GM13976 (cell line): Measurements from ENCODE around the gene ADGRB2.

Source experiments
- DNase-seq: peaks from one replicate; pipeline ENCODE4 v3.0.0; 2012; ENCODE audit warnings: low spot score
- CTCF ChIP-seq: IDR thresholded peaks from 2 replicates; pipeline ENCODE4 v1.5.1; 2012; ENCODE audit warnings: borderline replicate concordance, mild to moderate bottlenecking; ENCODE audit not compliant: insufficient read depth; ENCODE audit errors: extremely low read depth, missing control alignments, control extremely low read depth
- in situ Hi-C: fragments of 300-500 bp; cut with MboI; formaldehyde crosslinking; loops from one replicate; pipeline ENCODE4 v1.12.0; 2022; ENCODE audit warnings: low sequenced_read_pairs, mixed read lengths, inconsistent platforms; ENCODE audit not compliant: unreplicated experiment

ADGRB2 gene

GRCh38 chr1:31795801-31796621 is 31.9 kb upstream of the ADGRB2 start:
- in situ Hi-C loops: loop anchor here (10.0 kb wide), 1 partner anchor 131 kb away; no protein-coding TSS in a partner anchor
- TF ChIP-seq CTCF: no peak
- DNase-seq: no peak

- in situ Hi-C loops: loop anchor here (10.0 kb wide), 1 partner anchor 130 kb away; no protein-coding TSS in a partner anchor
- no peak for DNase-seq
- no peak for TF ChIP-seq CTCF
Observed at GRCh38 chr1:31795096-31795675, 31.0 kb upstream of the ADGRB2 start.

- in situ Hi-C loops: loop anchor here (10.0 kb wide), 1 partner anchor 129 kb away; no protein-coding TSS in a partner anchor
- no peak for DNase-seq
- TF ChIP-seq CTCF: no peak
Observed at GRCh38 chr1:31793586-31794285, 29.6 kb upstream of the ADGRB2 start.

- TF ChIP-seq CTCF: no peak
- in situ Hi-C loops: loop anchor here (10.0 kb wide), 1 partner anchor 128 kb away; no protein-coding TSS in a partner anchor
- no peak for DNase-seq
Observed at GRCh38 chr1:31793086-31793485, 28.9 kb upstream of the ADGRB2 start.

- TF ChIP-seq CTCF: no peak
- in situ Hi-C loops: loop anchor here (10.0 kb wide), 1 partner anchor 128 kb away; no protein-coding TSS in a partner anchor
- DNase-seq: no peak
Observed at GRCh38 chr1:31792541-31792940, 28.4 kb upstream of the ADGRB2 start.

GRCh38 chr1:31792116-31792515 is 28.0 kb upstream of the ADGRB2 start:
- TF ChIP-seq CTCF: no peak
- in situ Hi-C loops: loop anchor here (10.0 kb wide), 1 partner anchor 127 kb away; no protein-coding TSS in a partner anchor

More at GRCh38 chr1:31792116-31792515, 28.0 kb upstream of the ADGRB2 start:
- no peak for DNase-seq
